ENCODE measurements around the gene PRTN3.

- TF ChIP-seq EZH2phosphoT487 (IDR thresholded peaks at IDR 0.05; ENCODE audit: borderline replicate concordance) (no peak), YY1 (IDR thresholded peaks at IDR 0.05; ENCODE audit: extremely low read depth, insufficient replicate concordance, low read depth, low read length) (no peak), MAX (IDR thresholded peaks at IDR 0.05) (no peak), POLR2AphosphoS5 (IDR thresholded peaks at IDR 0.05; ENCODE audit: low read depth, low read length) (no peak), CTCF (IDR thresholded peaks at IDR 0.05 in 2 of 3, conservative IDR thresholded peaks at IDR 0.05 in 1 of 3; ENCODE audit: borderline replicate concordance in 1 of 3, insufficient read depth in 1 of 3, low read depth in 2 of 3, low read length in 2 of 3) (no peak), REST (IDR thresholded peaks at IDR 0.05; ENCODE audit: low read depth) (no peak), EZH2 (IDR thresholded peaks at IDR 0.05) (no peak), CEBPB (IDR thresholded peaks at IDR 0.05; ENCODE audit: low read depth) (no peak), POLR2A (IDR thresholded peaks at IDR 0.05; ENCODE audit: borderline replicate concordance, extremely low read depth, insufficient read depth, insufficient read length) (no peak), SIN3A (IDR thresholded peaks at IDR 0.05; ENCODE audit: low read depth) (no peak), RAD21 (IDR thresholded peaks at IDR 0.05; ENCODE audit: low read depth) (no peak), ATF3 (IDR thresholded peaks at IDR 0.05) (no peak), CBX3 (IDR thresholded peaks at IDR 0.05; ENCODE audit: low read depth) (no peak), ZBTB33 (IDR thresholded peaks at IDR 0.05; ENCODE audit: extremely low read depth, insufficient replicate concordance, low read length) (no peak)
Measured at GRCh38 chr19:800360-801029, 40.3 kb upstream of the PRTN3 start.

Measured in HCT116 (cell line).